Heart left ventricle (tissue), 16 donors: ENCODE measurements around the gene ETV5. TPM values are rescaled to one million over a fixed set of nuclear protein-coding genes. Genes with fewer than 3 reads are reported as not detected.

Source experiments
- ATAC-seq, 4 donors: fragments of 200-7000 bp; cut with Tn5 transposase; one replicate each; pipeline ENCODE4 v1.9.1; 2020 to 2022; ENCODE audit warnings: moderate library complexity in 4 of 4, mild to moderate bottlenecking in 3 of 4, moderate number of reproducible peaks in 1 of 4
- DNase-seq, 5 donors: peaks; one replicate each; pipeline ENCODE4 v3.0.0-alpha.2; 2020
- H3K27ac ChIP-seq, 12 donors: fragments of 200-600 bp; sonication (generic) in 4 of 12; one replicate each; pipeline versions ENCODE4 v1.5.0 to v1.8.0; 2016 to 2022; ENCODE audit warnings: mild to moderate bottlenecking in 2 of 12
- H3K27me3 ChIP-seq, 9 donors: fragments of 200-600 bp; sonication (generic) in 2 of 9; one replicate each; pipeline versions ENCODE4 v1.5.1 to v1.8.0; 2016 to 2022; ENCODE audit warnings: mild to moderate bottlenecking in 3 of 9
- H3K36me3 ChIP-seq, 9 donors: fragments of 200-600 bp; sonication (generic) in 2 of 9; one replicate each; pipeline versions ENCODE4 v1.5.0 to v1.8.0; 2018 to 2022; ENCODE audit warnings: mild to moderate bottlenecking in 2 of 9
- H3K4me1 ChIP-seq, 12 donors: fragments of 200-600 bp; sonication (generic) in 4 of 12; one replicate each; pipeline versions ENCODE4 v1.5.0 to v1.8.0; 2016 to 2022; ENCODE audit warnings: mild to moderate bottlenecking in 3 of 12
- H3K4me3 ChIP-seq, 12 donors: fragments of 200-600 bp; sonication (generic) in 4 of 12; one replicate each; pipeline versions ENCODE4 v1.5.0 to v1.8.0; 2017 to 2022; ENCODE audit warnings: mild to moderate bottlenecking in 9 of 12, moderate library complexity in 4 of 12
- H3K9me3 ChIP-seq, 12 donors: fragments of 200-600 bp; sonication (generic) in 4 of 12; one replicate each; pipeline versions ENCODE4 v1.5.0 to v1.8.0; 2016 to 2022; ENCODE audit warnings: mild to moderate bottlenecking in 1 of 12
- CTCF ChIP-seq, 12 donors: fragments of 200-600 bp; sonication (generic) in 4 of 12; IDR thresholded peaks; one replicate each; pipeline versions ENCODE4 v1.5.0 to v1.8.0; 2018 to 2022; ENCODE audit warnings: antibody characterized with exemption in 12 of 12, mild to moderate bottlenecking in 5 of 12
- POLR2A ChIP-seq, 2 donors: fragments of 450-650 bp; IDR thresholded peaks; one replicate each; pipeline ENCODE4 v1.6.1; 2017; ENCODE audit warnings: antibody characterized with exemption in 2 of 2, mild to moderate bottlenecking in 2 of 2, moderate library complexity in 2 of 2
- WGBS, 4 donors: extraction: QIAGEN DNeasy Blood & Tissue Kit in 2 of 4; methylation state at CpG; one replicate each; pipeline versions ENCODE4 v1.1.5 to v1.1.7; 2013 to 2018; 5-methylcytosine and 5-hydroxymethylcytosine counted together
- intact Hi-C, 10 donors: fragments of 100-400 bp; cut with DNase I; formaldehyde crosslinking; loops; one replicate each; pipeline versions ENCODE4 v1.11.1 to v1.14.2; 2022
- polyA plus RNA-seq, 2 donors: library from polyadenylated mRNA; stranded (reverse); fragments of 200-250 nt; gene quantifications; one replicate each; pipeline ENCODE4 v1.2.3, GENCODE V29; 2013
- total RNA-seq, 9 donors: library from RNA; depleted of rRNA in 2 of 9; stranded (reverse); fragments of >200 nt in 2 of 9; fragmentation: NEBNext Ultra II Directional in 3 of 9; extraction: Animal tissue kit (Norgen Biotek cat#: 25700) in 3 of 9; gene quantifications; one replicate each; pipeline versions ENCODE4 v1.1.0 to v1.2.4, GENCODE V29; 2016 to 2023
- donor health status: ischemic (EF 13 %, LVEDD 7.1; RV severe dilation, severe dysfunction).
- donor health status: healthy with polysubstance abuse.
- donor health status: DM: no; HTN: yes; CAD: no.
- donor health status: DM: no; HTN: no; CAD: no.
- donor health status: ischemic (EF 25% LVEDD 6.9; RV normal size, moderate dysfunction).
- donor health status: ischemic (EF 25% LVEDD 5.7; RV mildly dilated, moderate dysfunction).
- donor health status: healthy.
- donor health status: DM: yes; HTN: yes; CAD: no.
- donor health status: ischemic (EF 35%, LVEDD 5.7; RV mildly dilated, moderate dysfunction).
- donor health status: nonischemic (EF 11% LVEDD 7.7; RV severe dilation, severe dysfunction).
- donor health status: DM: yes; HTN: yes; CAD: no.
- donor health status: PGD.
- donor health status: ischemic (EF 29% LVEDD 5.4; RV normal size, mild dysfunction).
- donor health status: nonischemic (EF 23%, LVEDD 6.1; RV moderate dilation, normal function).

The ETV5 gene
- total and polyA plus RNA-seq, 11 donors = 0.65 to 29.9 (median 6.9) TPM

- intact Hi-C loops = no loop called here
Observed at GRCh38 chr3:186141790-186142189, 32.9 kb upstream of the ETV5 start.

GRCh38 chr3:186138272-186138981, 29.5 kb upstream of the ETV5 start:
- Histone ChIP-seq H3K9me3 (no peaks in the 10 kb centered on the region), H3K36me3 (no peaks in the 10 kb centered on the region), H3K27me3 (no peaks in the 10 kb centered on the region), H3K4me1 (peaks cover 0 to 8% (median 0%) of the 10 kb centered on the region in 12 donors), H3K27ac (no peak overlapping the region), H3K4me3 (no peak overlapping the region)
- WGBS, 4 donors = 69 to 84% (median 79%) methylated on average over 12 of the region's 12 CpGs
- no peak for TF ChIP-seq CTCF (IDR thresholded peaks at IDR 0.05)
- TF ChIP-seq POLR2A (IDR thresholded peaks at IDR 0.05) = no peak
- intact Hi-C loops = no loop called here
- ATAC-seq (peak; percentile 50 to 80 (median 57)), DNase-seq (peak in 2 of 5 donors; percentile 15 to 28)

More at GRCh38 chr3:186141790-186142189, 32.9 kb upstream of the ETV5 start:
- peaks cover 0 to 3% (median 0%) of the 10 kb centered on the region in 9 donors for H3K27me3 ChIP-seq
- 60 to 74% (median 70%) methylated on average over 2 of the region's 2 CpGs for WGBS, 4 donors
- H3K36me3 ChIP-seq = no peaks in the 10 kb centered on the region
- ATAC-seq = no peak
- H3K4me1 ChIP-seq = peaks cover 0 to 8% (median 0%) of the 10 kb centered on the region in 12 donors
- DNase-seq = no peak
- no peak for TF ChIP-seq POLR2A (IDR thresholded peaks at IDR 0.05)
- no peak for TF ChIP-seq CTCF (IDR thresholded peaks at IDR 0.05)
- no peak overlapping the region for H3K4me3 ChIP-seq
- no peak overlapping the region for H3K27ac ChIP-seq
- H3K9me3 ChIP-seq = no peaks in the 10 kb centered on the region

GRCh38 chr3:186137051-186137685, 28.3 kb upstream of the ETV5 start:
- intact Hi-C loops = no loop called here
- ATAC-seq (no peak), DNase-seq (no peak)
- no peaks in the 10 kb centered on the region for H3K27me3 ChIP-seq
- H3K4me3 ChIP-seq = no peak overlapping the region
- H3K36me3 ChIP-seq = no peaks in the 10 kb centered on the region
- 73 to 85% (median 75%) methylated on average over 15 of the region's 15 CpGs for WGBS, 4 donors
- H3K27ac ChIP-seq = no peak overlapping the region
- peaks cover 0 to 8% (median 0%) of the 10 kb centered on the region in 12 donors for H3K4me1 ChIP-seq
- H3K9me3 ChIP-seq = no peaks in the 10 kb centered on the region
- TF ChIP-seq CTCF (IDR thresholded peaks at IDR 0.05) (no peak), POLR2A (IDR thresholded peaks at IDR 0.05) (no peak)

GRCh38 chr3:186133980-186134379, 25.1 kb upstream of the ETV5 start:
- intact Hi-C loops = no loop called here
- ATAC-seq (no peak), DNase-seq (no peak)
- Histone ChIP-seq H3K27me3 (no peaks in the 10 kb centered on the region), H3K4me1 (peaks cover 0 to 8% (median 0%) of the 10 kb centered on the region in 12 donors), H3K36me3 (no peaks in the 10 kb centered on the region), H3K4me3 (no peak overlapping the region), H3K9me3 (no peaks in the 10 kb centered on the region), H3K27ac (no peak overlapping the region)
- WGBS, 4 donors = 86 to 92% (median 88%) methylated on average over 5 of the region's 5 CpGs
- TF ChIP-seq POLR2A (IDR thresholded peaks at IDR 0.05) (no peak), CTCF (IDR thresholded peaks at IDR 0.05) (no peak)
